Kidney epithelial cell (primary cell): Measurements from ENCODE around the gene GTSE1. TPM values are rescaled to one million over a fixed set of nuclear protein-coding genes. Genes with fewer than 3 reads are reported as not detected.

ENCODE experiments used
- total RNA-seq: library from RNA; depleted of rRNA; stranded (reverse); fragments of >200 nt; gene quantifications from 2 replicates; pipeline ENCODE4 v1.2.3, GENCODE V29; 2015

Gene GTSE1
- total RNA-seq, 1 donor from 2014 or later: 3.8 TPM

Other genes starting within 250 kb of the GTSE1 start
- 7.9 and 9.3 TPM in 2 replicates for gene PPARA, start 146.3 kb upstream of the GTSE1 start, total RNA-seq
- gene CDPF1, start 46.6 kb upstream of the GTSE1 start, total RNA-seq: 13.8 and 27.9 TPM in 2 replicates
- gene PKDREJ, start 33.5 kb upstream of the GTSE1 start, total RNA-seq: not detected in 2 replicates
- gene TTC38, start 28.9 kb upstream of the GTSE1 start, total RNA-seq: 28.9 and 39.9 TPM in 2 replicates
- 20.8 and 23.3 TPM in 2 replicates for gene TRMU, start 38.8 kb downstream of the GTSE1 start, total RNA-seq
- gene CELSR1, start 240.8 kb downstream of the GTSE1 start, total RNA-seq: 180 and 210 TPM in 2 replicates